Stimulated activated CD8-positive, alpha-beta memory T cell treated with anti-CD3 and anti-CD28 coated beads, Interleukin-12 subunit alpha, Interleukin-12 subunit beta, amount 100 ng/mL, for 24 hours (primary cell): Measurements from ENCODE around the gene GLB1L2.

Source experiments
- DNase-seq: peaks from one replicate; pipeline ENCODE4 v3.0.0-alpha.2; 2020; ENCODE audit errors: extremely low read depth

GLB1L2 gene

GRCh38 chr11:134405436-134405835, 73.6 kb downstream of the GLB1L2 start:
- DNase-seq, result no peak

DNA sequence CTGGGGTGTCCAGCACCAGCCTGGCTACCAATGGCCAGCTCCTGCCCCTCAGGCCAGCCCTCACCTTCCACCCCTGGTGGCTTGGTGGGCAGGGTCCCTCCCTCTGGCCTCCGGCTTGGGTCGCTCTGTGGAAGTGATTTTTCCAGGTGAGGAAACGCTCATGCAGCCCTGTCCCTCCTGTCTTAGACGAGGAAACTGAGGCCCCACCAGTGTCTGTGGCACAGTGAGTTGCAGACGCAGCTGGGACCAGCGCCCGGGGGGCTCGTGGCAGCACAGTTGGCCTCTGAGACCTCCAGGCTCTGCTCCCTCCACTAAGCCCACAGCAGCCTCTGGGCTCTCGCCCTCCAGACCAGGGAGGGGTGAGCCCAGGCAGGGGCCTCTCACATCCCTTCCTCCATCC, 74.1 kb downstream of the GLB1L2 start:
- no peak for DNase-seq

- no peak for DNase-seq
Measured at GRCh38 chr11:134406264-134407185, 74.7 kb downstream of the GLB1L2 start.

DNA sequence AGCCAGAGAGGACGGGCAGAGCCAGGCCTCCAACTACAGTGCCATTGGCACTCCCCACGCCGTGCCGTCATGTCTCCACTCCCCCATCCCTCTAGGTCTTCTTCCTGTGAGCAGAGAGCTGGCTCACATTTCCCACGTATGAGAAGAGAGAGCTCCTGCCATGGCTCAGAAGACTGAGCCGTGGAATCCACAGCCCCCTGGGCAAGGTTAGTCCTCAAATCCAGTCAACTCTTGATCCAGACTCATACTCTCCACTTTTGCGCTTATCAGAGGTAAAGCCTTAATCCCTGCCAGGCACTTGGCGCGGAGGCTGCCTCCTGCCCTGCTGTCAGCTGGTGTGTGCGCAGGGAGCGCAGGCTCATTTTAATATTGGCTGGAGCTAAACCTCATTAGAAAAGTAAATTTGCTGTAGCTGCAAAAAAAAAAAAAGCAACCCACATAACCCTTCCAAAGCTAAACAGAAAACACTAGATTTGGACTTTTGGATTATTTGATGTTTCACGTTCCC, 75.6 kb downstream of the GLB1L2 start:
- no peak for DNase-seq

DNA sequence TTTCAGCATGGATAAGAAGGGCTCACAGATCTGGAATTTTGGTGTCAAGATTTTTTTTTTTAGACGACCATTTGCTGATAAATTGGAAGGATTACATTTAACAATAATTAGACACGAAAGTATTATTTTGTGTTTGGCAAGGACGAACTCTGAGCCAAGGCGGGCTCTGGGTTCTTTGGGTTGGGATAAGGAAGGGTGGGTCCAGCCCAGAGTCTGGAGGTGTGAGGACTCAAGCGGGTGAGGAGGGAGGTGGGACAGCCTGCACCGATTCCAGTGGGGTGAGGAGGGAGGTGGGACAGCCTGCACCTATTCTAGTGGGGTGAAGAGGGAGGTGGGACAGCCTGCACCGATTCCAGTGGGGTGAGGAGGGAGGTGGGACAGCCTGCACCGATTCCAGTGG, 76.1 kb downstream of the GLB1L2 start:
- DNase-seq, result no peak

DNA sequence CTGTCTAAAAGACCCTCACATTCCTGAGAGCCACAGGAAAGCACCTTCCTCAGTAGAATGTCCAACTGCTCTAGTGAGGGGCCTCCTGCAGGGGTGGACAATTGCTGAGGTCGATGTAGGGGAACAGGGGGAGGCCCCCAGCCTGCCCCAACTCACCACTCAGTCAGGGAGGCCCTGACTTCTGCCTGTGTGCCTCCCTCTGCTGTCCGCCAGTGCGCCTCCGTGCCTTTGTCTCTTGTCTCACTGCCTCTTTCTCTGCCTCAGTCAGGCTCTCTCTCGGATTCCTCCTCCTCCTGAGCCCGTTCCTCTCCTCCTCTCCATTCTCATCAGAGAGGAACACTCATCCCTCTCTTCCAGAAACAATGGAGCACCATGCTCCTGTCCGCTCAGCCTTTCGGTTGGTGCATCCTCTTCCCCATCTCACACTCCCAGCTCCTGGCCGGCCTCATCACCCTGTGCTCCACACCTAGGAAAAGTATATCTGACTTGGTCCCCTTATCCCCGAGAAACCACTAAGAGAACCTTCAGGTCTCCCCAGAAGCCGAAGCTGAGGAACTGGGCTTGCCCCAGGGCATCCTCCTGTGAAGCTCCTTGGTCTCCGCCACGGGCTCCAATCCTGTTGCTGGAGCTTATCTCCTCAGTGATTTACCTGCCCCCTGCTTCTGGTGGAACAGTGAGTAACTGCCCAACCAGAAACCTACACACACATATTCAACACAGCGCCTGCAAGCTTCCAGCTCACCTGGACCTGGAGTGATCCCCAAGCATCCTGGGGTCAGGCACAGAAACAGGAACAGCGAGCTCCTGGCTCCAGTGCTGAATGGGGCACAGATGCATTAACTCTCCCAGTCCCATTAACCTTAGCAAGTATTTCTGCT, 78.0 kb downstream of the GLB1L2 start:
- DNase-seq, result no peak

GRCh38 chr11:134410766-134411165, 79.0 kb downstream of the GLB1L2 start:
- DNase-seq, result no peak

DNA sequence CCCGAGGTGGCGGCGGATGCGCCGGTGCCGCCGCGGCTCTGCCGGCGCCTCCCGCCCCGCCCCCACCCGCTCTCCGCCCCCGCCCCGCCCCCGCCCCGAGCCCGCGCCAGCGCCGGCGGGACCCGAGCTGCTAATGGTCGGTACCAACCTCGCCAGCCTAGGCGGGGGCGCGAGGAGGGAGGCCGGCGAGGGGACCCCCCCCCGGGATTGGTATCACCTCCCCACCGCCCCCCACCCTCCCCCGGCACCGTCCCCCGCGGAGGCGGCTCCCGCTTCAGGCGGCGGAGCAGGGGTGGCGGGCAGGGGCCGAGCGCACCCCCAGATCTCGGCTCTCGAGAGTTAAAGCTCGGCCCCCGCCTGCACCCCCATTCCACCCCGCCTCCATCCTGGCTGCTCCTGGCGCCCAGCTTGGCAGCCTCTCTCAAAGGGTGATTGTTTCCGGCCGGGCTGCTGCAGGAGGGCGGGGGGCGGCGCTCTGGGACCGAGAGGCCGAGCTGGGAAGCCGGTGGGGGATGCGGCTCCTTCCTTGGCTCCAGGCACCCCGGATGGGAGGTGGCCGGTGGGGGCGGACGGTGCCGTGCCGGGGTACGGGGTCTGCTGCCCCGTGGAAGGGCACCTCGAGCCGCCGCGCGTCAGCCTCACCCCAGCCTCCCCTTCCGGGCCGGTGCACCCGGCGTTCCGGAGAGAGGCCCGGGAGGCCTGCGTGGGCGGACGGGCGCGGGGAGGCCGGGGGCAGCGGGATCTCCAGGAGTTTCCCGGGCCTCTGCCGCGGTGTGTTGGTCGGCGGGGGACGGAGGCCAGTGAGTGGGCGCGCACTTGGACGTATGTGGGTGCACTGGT, 80.6 kb downstream of the GLB1L2 start, which contains the start of gene B3GAT1:
TSS of gene B3GAT1 (minus strand) at position 40 of the 840 bp plus-strand sequence. CDS start 24,583 bp downstream, outside the sequence.
- DNase-seq, result no peak

GRCh38 chr11:134413043-134413825, 81.4 kb downstream of the GLB1L2 start:
- DNase-seq, result no peak

DNA sequence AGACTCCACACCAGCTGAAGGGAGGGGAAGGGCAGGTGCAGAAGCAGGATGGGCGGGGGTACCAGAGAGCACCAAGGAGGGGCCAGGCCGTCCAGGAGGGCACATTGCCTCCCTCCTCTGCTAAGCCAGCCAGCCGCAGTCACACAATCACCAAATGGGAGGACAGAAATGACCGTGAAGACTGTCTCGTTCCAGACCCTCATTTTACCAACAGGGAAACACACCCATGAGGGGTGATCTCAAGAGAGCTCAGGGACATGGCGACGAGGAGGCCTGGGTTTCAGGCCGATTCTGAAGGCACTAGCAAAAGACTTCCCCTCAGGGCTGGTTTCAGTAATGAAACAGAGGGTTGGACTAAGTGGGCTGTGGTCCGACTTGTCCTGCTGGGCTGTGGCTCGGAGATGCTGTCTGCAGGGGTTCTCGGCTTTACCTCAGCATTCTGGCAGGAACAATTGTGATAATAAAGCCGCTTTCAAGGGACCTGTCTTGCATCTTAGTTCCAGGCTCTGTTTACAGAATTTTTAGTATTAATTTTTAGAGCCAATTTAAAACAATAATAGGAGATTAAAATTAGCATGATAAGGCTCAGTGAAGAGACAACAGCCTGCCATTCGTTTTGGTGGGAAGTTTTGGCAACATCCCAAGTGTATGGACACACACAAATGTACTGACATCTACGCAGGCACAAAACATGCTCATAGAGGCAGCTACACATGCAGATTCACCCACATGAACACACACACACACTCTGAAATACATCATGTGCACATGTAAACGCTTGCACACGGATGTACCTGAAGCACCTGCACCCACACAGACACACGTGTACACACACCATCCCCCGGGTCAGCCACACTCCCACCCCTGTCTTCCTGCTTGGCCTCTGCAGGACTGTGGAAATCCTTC, 82.3 kb downstream of the GLB1L2 start:
- no peak for DNase-seq

DNA sequence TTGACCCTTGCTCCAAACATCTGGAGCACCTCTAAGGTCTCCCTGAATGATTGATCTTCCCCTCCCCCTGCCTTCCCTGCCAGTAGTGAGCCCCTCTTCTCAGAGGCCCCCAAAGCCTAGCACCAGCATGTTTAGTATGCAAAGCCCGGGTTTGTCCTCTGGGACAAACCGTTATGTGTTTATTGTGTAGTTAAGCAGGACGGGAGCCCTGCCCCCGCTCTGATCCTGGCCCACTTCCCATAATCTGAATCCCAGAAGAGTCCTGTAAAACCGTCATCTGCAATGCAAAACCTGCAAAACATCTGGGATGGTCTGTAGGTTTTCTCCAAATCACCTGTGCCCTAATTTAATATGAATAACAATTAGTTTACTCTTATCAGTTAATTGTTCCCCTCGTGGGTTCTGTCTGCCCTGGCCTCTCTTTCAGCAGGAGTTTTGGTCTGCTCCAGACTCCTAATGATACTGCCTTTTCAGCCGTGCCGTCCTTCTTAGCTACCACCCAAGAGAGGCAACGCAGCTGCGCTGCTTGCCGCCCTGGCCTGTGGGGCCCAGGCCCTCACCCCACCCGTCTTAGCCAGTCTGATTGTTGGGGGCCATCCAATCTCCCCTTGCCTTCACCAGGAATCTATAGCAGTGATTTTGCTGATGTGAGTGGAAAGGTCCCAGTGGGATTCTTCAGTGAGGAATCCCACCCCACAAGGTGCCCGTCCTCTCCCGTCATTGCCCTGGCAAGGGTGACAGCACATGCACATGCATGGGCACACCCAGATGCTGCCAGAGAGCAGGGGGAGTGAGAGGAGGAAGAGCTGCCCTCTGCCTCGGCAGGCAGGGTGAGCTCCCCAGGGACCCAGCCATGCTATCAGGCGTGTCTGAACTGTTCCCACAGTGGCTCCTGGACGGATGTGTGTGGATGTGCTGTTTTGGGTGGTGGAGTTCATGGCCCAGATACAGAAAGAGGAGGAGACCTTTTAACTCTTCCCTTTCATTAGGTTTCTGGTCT, 83.3 kb downstream of the GLB1L2 start:
- no peak for DNase-seq

DNA sequence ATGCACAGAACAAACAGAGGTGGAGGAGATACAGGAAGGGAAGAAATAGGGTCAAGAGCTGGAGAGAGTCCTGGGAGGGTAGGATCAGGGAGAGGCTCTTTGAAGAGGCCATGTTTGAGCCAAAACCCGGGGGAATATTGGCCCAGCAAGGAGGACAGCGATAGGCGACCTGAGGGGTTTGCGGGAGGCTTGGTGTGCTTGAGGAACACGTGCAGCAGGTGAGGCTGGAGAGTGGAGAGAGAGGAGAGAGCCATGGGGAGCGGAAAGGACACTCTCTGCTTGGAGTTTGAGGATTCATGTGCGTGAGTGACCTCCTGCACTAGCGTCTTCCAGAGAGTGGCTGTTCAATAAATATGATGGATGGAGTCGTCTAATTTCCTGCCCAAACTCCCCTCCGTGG, 84.9 kb downstream of the GLB1L2 start:
- no peak for DNase-seq

- no peak for DNase-seq
Measured at GRCh38 chr11:134417871-134418840, 86.4 kb downstream of the GLB1L2 start.

DNA sequence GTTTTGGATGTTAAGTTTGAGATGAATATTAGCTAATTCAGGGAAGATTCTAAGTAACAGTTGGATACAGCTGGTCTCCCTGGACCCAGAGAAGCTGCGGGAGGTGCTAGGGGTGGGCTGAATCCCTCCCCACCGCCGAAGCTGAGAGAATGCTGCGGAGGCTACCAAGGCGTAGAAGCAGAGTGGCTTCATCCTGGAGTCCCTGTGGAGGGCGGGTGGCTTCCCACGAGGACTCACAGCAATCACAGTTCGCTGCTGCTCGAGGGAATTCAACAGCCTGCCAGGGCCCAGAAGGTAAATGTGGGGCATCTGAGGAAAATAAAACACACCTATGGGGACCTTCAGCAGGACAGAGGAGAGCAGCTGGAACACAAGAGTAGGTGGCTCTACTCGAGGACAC, 91.3 kb downstream of the GLB1L2 start:
- no peak for DNase-seq

DNA sequence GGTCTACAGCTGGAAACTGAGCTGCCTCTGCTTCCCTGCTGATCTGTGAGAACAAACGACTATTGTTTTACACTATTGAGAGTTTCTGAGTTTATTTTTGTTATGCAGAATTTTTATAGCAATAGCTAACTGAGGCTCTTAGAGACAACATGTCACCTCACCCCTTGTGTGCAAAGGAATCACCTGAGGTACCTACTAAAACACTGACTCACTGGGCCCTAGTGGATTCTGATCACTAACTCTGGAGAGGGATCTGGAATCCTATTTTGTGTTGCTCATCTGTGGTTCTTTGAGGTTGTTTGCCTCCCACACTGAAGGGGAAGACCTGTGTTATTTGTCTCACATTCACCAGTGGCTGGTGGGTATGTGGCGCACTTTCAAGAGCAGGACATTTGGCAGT, 93.6 kb downstream of the GLB1L2 start:
- DNase-seq, result no peak
